WI38 (cell line): ENCODE measurements around the gene CST9.

Experiments
- H3K4me3 ChIP-seq: 2 replicates; pipeline ENCODE4 v1.5.1; 2011; ENCODE audit warnings: low read depth, mild to moderate bottlenecking, control low read depth, low read length
- TF ChIP-seq, protein P1 (sequence below): IDR thresholded peaks from 2 replicates; pipeline ENCODE4 v1.5.1; 2012; ENCODE audit warnings: low read depth, mild to moderate bottlenecking, control low read depth, low read length

CST9 gene

DNA sequence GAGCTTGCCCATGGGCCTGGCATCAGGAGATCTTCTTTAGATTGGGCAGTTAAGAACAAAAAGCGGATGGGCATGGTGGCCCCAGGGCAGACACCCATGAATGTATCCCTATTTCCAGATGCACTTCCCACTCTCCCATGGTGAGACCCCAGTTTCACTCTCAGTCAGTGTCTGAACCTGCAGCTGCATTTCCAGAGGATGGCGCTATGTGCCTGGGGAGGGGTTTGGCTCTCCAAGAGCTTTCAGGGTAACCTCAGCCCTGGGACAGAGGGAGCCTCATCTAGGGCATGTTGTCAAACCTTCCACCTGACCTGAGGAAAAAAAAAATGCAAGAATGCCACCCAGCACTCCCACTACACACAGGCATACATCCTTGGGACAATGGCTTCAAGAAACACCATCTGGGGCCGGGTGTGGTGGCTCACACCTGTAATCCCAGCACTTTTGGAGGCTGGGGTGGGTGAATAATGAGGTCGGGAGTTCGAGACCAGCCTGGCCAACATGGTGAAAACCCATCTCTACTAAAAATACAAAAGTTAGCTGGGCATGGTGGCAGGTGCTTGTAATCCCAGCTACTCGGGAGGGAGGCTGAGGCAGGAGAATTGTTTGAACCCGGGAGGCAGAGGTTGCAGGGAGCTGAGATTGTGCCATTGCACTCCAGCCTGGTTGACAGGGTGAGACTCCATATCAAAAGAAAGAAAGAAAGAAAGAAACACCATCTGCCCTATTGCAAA, 39.4 kb downstream of the CST9 start:
- TF ChIP-seq, protein P1, sequence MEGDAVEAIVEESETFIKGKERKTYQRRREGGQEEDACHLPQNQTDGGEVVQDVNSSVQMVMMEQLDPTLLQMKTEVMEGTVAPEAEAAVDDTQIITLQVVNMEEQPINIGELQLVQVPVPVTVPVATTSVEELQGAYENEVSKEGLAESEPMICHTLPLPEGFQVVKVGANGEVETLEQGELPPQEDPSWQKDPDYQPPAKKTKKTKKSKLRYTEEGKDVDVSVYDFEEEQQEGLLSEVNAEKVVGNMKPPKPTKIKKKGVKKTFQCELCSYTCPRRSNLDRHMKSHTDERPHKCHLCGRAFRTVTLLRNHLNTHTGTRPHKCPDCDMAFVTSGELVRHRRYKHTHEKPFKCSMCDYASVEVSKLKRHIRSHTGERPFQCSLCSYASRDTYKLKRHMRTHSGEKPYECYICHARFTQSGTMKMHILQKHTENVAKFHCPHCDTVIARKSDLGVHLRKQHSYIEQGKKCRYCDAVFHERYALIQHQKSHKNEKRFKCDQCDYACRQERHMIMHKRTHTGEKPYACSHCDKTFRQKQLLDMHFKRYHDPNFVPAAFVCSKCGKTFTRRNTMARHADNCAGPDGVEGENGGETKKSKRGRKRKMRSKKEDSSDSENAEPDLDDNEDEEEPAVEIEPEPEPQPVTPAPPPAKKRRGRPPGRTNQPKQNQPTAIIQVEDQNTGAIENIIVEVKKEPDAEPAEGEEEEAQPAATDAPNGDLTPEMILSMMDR = no peak
- H3K4me3 ChIP-seq = no peak overlapping the region

GRCh38 chr20:23565503-23566045, 40.1 kb downstream of the CST9 start:
- no peak overlapping the region for H3K4me3 ChIP-seq
- TF ChIP-seq, protein P1 = no peak

DNA sequence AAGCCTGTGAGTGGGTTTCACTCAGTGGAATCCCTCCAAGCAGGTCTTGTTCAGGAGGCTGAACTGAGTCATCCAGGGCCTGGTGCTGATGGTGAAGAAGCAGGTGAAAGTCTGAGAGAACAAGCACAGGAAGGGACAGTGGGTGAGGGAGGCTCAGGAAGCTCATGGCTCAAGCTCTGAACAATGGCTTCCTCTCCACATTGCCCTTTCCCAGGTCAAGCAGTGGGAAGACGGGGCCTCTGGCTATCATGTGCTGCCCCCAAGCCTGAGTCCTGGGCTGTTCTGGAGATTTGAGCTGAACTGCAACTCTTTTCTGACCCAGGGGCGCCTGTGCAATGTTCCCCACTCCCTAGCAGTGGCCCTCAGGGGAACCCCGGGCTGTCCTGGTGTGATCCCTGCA, 40.8 kb downstream of the CST9 start:
- TF ChIP-seq, protein P1 = no peak
- H3K4me3 ChIP-seq = no peak overlapping the region

GRCh38 chr20:23562721-23563342, 42.9 kb downstream of the CST9 start:
- no peak overlapping the region for H3K4me3 ChIP-seq
- TF ChIP-seq, protein P1 = no peak

- TF ChIP-seq, protein P1 = no peak
Observed at GRCh38 chr20:23554401-23554800, 51.3 kb downstream of the CST9 start.

More at GRCh38 chr20:23554401-23554800, 51.3 kb downstream of the CST9 start:
- no peak overlapping the region for H3K4me3 ChIP-seq
